ENCODE measurements around the gene MRPS23. TPM values are rescaled to one million over a fixed set of nuclear protein-coding genes. Genes with fewer than 3 reads are reported as not detected.
A peak's percentile ranks its signal among the peaks of the same experiment; 100 is the strongest.

MRPS23 gene
- total and polyA plus RNA-seq, 2 of the 13 experiments (the other 11 are each of a cell fraction or from before 2014, with no cell fraction given), result 63.2 to 181 TPM

- peak; percentile 15 for TF ChIP-seq ZNF142 (CRISPR knock-in tag; IDR thresholded peaks at IDR 0.05)
- no peak for TF ChIP-seq CBX2 (IDR thresholded peaks at IDR 0.05; ENCODE audit: low read depth, low read length)
- TF ChIP-seq CBX2 (CRISPR knock-in tag; IDR thresholded peaks at IDR 0.05; ENCODE audit: low read depth), result no peak
- no peak for TF ChIP-seq NKX3-1 (CRISPR knock-in tag; IDR thresholded peaks at IDR 0.05)
- TF ChIP-seq ATF5 (CRISPR knock-in tag; IDR thresholded peaks at IDR 0.05; ENCODE audit: low read depth), result 0 out of 2 replicates have a peak, but pooled peaks have one; percentile 47
- peak; percentile 66 for TF ChIP-seq DMAP1 (CRISPR knock-in tag; IDR thresholded peaks at IDR 0.05)
- peak; percentile 29 for TF ChIP-seq HNRNPLL (IDR thresholded peaks at IDR 0.05; ENCODE audit: low read depth, low read length, poor library complexity, severe bottlenecking)
- peak; percentile 52; the same call in 1 of the 2 replicates for TF ChIP-seq ATM (IDR thresholded peaks at IDR 0.05; ENCODE audit: borderline replicate concordance)
- no peak for TF ChIP-seq NONO (IDR thresholded peaks at IDR 0.05)
- peak; percentile 76; the same call in 1 of the 2 replicates for TF ChIP-seq NONO (CRISPR knock-in tag; conservative IDR thresholded peaks at IDR 0.05)
- TF ChIP-seq ZNF660 (CRISPR knock-in tag; IDR thresholded peaks at IDR 0.05; ENCODE audit: borderline replicate concordance, low read depth), result no peak
- TF ChIP-seq ZNF329 (CRISPR knock-in tag; IDR thresholded peaks at IDR 0.05; ENCODE audit: low read depth), result peak; percentile 63
- TF ChIP-seq ZBTB4 (CRISPR knock-in tag; IDR thresholded peaks at IDR 0.05; ENCODE audit: borderline replicate concordance), result peak; percentile 80; the same call in 1 of the 2 replicates
- no peak for TF ChIP-seq ZNF75D (CRISPR knock-in tag; IDR thresholded peaks at IDR 0.05; ENCODE audit: borderline replicate concordance)
- TF ChIP-seq ZBTB46 (CRISPR knock-in tag; IDR thresholded peaks at IDR 0.05; ENCODE audit: borderline replicate concordance), result 0 out of 2 replicates have a peak, but pooled peaks have one; percentile 35
- peak; percentile 61; the same call in 1 of the 2 replicates for TF ChIP-seq ZNF788 (CRISPR knock-in tag; IDR thresholded peaks at IDR 0.05; ENCODE audit: borderline replicate concordance)
- peak; percentile 16 for TF ChIP-seq RBM22 (optimal IDR thresholded peaks at IDR 0.05; ENCODE audit: low read length)
Observed at GRCh38 chr17:57892820-57893595, 43.2 kb upstream of the MRPS23 start (continued).

Measured in HepG2 (cell line).